ENCODE data around the gene SPATA1. TPM values are rescaled to one million over a fixed set of nuclear protein-coding genes. Genes with fewer than 3 reads are reported as not detected.

SPATA1 gene
- total and polyA plus RNA-seq, 2 of the 13 experiments (the other 11 are each of a cell fraction or from before 2014, with no cell fraction given), result 0.70 to 1.4 TPM

DNA sequence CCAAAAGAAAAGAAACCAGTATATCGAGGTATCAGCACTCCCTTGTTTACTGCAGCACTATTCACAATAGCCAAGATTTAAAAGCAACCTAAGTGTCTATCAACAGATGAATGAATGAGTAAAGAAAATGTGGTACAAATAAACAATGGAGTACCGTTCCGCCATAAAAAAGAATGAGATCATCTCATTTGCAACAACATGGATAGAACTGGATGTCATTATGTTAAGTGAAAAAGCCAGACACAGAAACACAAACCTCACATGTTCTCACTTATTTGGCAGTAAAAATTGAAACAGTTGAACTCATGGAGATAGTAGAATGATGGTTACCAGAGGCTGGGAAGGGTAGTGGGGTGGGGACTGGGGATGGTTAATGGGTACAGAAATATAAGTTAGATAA, 4.5 kb downstream of the SPATA1 start:
- intact Hi-C loops (cut with micrococcal nuclease; ENCODE audit: unreplicated experiment) (no loop called here), in situ Hi-C loops (cut with HindIII; ENCODE audit: extremely low pct_ligation_motif_present, low pct_unique_long_range_greater_than_20kb) (no loop called here)
- Histone ChIP-seq H3K27ac (ENCODE audit: extremely low read length, insufficient read depth, low read length) (no peak overlapping the region), H3K79me2 (ENCODE audit: insufficient read depth, low read length) (peaks cover 3% of the 10 kb centered on the region), H3K36me3 (replicated peaks in 1 of 2; ENCODE audit: control insufficient read depth in 1 of 2, insufficient read depth in 2 of 2, low read length in 2 of 2) (no peaks in the 10 kb centered on the region), H3K9me3 (ENCODE audit: low read length) (no peaks in the 10 kb centered on the region), H3K4me1 (ENCODE audit: insufficient read depth, low read length) (peaks cover 19% of the 10 kb centered on the region), H3K27me3 (ENCODE audit: control insufficient read depth in 1 of 2, insufficient read depth in 2 of 2, low read length in 2 of 2) (no peaks in the 10 kb centered on the region), H2AFZ (ENCODE audit: low read length) (no peak overlapping the region), H3K9ac (ENCODE audit: insufficient read depth, low read depth, low read length) (no peak overlapping the region), H4K20me1 (ENCODE audit: insufficient read depth, low read length) (no peaks in the 10 kb centered on the region), H3K4me2 (ENCODE audit: low read depth, low read length) (no peak overlapping the region), H3K4me3 (replicated peaks in 1 of 3; ENCODE audit: insufficient read depth in 1 of 3, low read depth in 2 of 3, low read length in 3 of 3) (no peak overlapping the region)
- ChIA-PET POLR2A (no interaction called here), CTCF (ENCODE audit: low intra/inter-chr PET ratio, low total read pairs) (no interaction called here)
- FAIRE-seq, result no peak
- WGBS (ENCODE audit: low lambda C conversion rate), result 90% methylated on average over 3 of the region's 3 CpGs
- BruUV-seq (replicated peaks), result no TSS peak
- DNase-seq (ENCODE audit: low spot score), result no peak
- TF ChIP-seq HNF4A (CRISPR knock-in tag; IDR thresholded peaks at IDR 0.05), result no peak
- no peak for TF ChIP-seq PAWR (CRISPR knock-in tag; IDR thresholded peaks at IDR 0.05; ENCODE audit: borderline replicate concordance)
- TF ChIP-seq RBFOX2 (IDR thresholded peaks at IDR 0.05; ENCODE audit: low read depth, low read length), result no peak
- ATAC-seq, result no peak

DNA sequence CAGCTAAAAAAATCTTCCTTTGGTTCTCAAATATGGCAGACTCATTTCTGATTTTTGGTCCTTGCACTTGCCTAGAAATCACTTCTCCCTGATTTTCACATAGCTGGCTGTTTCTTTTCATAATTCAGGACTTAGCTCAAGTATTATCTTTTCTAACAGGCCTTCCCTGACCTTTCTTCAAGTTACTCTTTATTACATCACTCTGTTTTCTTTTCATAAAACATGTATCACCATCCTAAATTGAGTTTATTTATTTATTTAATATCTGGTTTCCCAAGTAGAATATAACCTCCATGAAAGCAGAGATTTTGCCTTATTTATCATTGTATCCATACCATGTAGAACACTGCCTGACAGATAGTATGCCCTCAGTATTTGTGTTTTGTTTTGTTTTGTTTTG, 18.4 kb downstream of the SPATA1 start:
- H4K20me1 ChIP-seq (ENCODE audit: insufficient read depth, low read length), result no peaks in the 10 kb centered on the region
- intact Hi-C loops (cut with micrococcal nuclease; ENCODE audit: unreplicated experiment) (no loop called here), in situ Hi-C loops (cut with HindIII; ENCODE audit: extremely low pct_ligation_motif_present, low pct_unique_long_range_greater_than_20kb) (no loop called here)
- POLR2A ChIA-PET, result no interaction called here
- H3K27ac ChIP-seq (ENCODE audit: extremely low read length, insufficient read depth, low read length), result no peak overlapping the region
- no TSS peak for BruUV-seq (replicated peaks)
- H3K9me3 ChIP-seq (ENCODE audit: low read length), result no peaks in the 10 kb centered on the region
- no peak overlapping the region for H3K4me2 ChIP-seq (ENCODE audit: low read depth, low read length)
- H3K36me3 ChIP-seq (replicated peaks in 1 of 2; ENCODE audit: control insufficient read depth in 1 of 2, insufficient read depth in 2 of 2, low read length in 2 of 2), result no peaks in the 10 kb centered on the region
- H2AFZ ChIP-seq (ENCODE audit: low read length), result no peak overlapping the region
- no peaks in the 10 kb centered on the region for H3K4me1 ChIP-seq (ENCODE audit: insufficient read depth, low read length)
- CTCF ChIA-PET (ENCODE audit: low intra/inter-chr PET ratio, low total read pairs), result no interaction called here
- no peak overlapping the region for H3K4me3 ChIP-seq (replicated peaks in 1 of 3; ENCODE audit: insufficient read depth in 1 of 3, low read depth in 2 of 3, low read length in 3 of 3)
- TF ChIP-seq ATM (IDR thresholded peaks at IDR 0.05; ENCODE audit: borderline replicate concordance) (no peak), ATF1 (CRISPR knock-in tag; IDR thresholded peaks at IDR 0.05) (no peak)
- TF ChIP-seq, protein P1, sequence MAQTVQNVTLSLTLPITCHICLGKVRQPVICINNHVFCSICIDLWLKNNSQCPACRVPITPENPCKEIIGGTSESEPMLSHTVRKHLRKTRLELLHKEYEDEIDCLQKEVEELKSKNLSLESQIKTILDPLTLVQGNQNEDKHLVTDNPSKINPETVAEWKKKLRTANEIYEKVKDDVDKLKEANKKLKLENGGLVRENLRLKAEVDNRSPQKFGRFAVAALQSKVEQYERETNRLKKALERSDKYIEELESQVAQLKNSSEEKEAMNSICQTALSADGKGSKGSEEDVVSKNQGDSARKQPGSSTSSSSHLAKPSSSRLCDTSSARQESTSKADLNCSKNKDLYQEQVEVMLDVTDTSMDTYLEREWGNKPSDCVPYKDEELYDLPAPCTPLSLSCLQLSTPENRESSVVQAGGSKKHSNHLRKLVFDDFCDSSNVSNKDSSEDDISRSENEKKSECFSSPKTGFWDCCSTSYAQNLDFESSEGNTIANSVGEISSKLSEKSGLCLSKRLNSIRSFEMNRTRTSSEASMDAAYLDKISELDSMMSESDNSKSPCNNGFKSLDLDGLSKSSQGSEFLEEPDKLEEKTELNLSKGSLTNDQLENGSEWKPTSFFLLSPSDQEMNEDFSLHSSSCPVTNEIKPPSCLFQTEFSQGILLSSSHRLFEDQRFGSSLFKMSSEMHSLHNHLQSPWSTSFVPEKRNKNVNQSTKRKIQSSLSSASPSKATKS (CRISPR knock-in tag; IDR thresholded peaks at IDR 0.05), result no peak
- no peak overlapping the region for H3K9ac ChIP-seq (ENCODE audit: insufficient read depth, low read depth, low read length)
- FAIRE-seq, result no peak
- no peaks in the 10 kb centered on the region for H3K79me2 ChIP-seq (ENCODE audit: insufficient read depth, low read length)
- DNase-seq (ENCODE audit: low spot score), result no peak
- ATAC-seq, result no peak
- H3K27me3 ChIP-seq (ENCODE audit: control insufficient read depth in 1 of 2, insufficient read depth in 2 of 2, low read length in 2 of 2), result no peaks in the 10 kb centered on the region
